ENCODE data around the gene RNF157.
A peak's percentile ranks its signal among the peaks of the same experiment; 100 is the strongest.

Gene RNF157

DNA sequence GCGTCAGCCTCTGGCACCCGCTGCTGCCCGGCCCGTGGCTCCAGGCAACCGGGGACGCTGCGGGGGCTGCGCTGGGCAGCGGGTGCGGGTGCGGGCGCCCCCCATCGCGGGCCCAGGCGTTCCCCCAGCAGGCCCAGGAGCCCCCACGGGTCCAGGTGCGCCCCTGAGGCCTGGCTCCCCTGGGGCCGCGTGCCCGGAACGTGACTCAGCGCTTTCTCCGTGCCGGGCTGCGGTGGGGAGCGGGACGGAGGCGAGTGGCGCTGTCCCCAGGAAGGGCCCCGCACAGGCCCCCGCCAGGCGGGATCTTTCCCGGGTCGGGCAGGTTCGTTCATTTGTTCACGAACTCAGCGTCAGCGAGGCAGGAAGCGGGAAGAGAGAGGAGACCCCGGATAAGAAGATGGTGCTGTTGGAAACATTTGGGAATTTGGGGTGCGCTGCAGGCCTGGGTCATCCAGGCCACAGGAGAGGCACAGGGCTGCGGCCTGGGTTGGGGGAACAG is 118.3 kb downstream of the RNF157 start:
- peak; percentile 33 for DNase-seq

DNA sequence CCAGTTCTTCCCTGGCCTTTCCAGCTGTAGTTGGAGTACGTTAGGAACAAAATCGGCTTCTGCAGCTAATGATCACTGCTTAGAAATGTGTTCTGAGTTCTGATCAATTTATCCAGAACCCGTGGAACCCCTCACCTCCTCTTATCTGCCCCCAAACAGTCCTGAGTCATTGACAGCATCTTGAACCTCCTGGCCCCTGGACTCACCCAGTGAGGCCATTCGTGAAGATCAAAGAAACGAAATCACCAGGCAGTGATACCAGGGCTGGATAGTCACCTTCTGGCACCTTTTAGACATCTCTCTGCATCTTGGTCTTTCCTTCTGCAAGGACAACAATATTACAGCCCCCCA is 119.7 kb downstream of the RNF157 start:
- DNase-seq, result no peak

DNA sequence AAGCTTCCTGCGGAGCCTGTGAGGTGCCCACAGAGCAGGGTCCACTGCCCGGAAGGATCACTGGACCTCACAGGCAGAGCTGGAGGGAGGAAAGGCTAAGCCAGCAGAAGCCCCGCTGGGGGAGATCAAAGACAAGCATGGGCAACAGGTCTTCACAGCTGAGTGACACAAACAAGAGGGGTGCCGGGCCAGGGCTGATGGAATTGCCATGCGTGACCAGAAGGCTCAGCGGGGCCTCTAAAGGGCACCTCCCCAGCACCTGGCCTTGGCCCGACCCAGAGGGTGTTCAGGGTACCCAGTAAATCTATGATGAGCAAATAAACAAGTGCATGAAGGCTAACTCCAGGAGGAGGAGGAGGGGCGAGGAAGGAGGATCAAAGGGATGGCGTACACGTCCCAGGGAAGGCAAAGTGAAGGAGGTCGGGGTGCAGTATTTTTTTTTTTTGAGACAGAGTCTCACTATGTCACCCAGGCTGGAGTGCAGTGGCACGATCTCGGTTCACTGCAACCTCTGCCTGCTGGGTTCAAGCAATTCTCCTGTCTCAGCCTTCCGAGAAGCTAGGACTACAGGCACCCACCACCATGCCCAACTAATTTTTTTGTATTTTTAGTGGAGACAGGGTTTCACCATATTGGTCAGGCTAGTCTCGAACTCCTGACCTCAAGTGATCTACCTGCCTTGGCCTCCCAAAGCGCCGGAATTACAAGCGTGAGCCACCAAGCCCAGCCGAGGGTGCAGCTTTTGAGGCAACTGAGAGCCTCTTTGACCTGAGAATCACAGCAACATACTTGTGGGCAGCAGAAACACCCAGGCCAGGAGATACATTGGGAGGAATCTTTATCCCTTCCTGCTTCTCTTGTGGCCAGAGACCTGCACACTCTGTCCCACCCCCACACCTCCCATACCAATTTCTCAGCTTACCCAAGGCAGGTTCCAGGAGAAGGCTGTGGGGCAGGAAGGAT is 120.6 kb downstream of the RNF157 start:
- DNase-seq, result no peak

DNA sequence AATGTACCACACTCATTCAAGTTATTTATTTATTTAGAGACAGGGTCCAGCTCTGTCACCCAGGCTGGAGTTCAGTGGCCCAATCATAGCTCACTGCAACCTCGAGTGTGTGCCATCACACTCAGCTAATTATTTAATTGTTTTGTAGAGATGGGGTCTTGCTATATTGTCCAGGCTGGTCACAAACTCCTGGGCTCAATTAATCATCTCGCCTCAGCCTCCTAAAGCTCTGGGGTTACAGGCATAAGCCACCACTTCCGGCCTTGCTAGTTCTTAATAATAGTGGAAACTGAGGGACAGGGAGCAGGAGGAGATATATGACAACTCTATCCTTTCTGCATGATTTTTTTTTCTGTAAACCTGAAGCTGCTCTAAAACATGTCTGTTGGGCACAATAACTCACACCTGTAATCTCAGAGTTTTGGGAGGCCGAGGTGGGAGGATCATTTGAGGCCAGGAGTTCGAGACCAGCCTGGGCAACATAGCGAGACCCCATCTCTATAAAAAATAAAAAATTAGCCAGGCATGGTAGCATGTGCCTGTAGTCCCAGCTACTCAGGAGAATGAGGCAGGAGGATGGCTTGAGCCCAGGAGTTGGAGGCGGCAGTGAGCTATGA is 125.0 kb downstream of the RNF157 start:
- DNase-seq, result no peak

DNA sequence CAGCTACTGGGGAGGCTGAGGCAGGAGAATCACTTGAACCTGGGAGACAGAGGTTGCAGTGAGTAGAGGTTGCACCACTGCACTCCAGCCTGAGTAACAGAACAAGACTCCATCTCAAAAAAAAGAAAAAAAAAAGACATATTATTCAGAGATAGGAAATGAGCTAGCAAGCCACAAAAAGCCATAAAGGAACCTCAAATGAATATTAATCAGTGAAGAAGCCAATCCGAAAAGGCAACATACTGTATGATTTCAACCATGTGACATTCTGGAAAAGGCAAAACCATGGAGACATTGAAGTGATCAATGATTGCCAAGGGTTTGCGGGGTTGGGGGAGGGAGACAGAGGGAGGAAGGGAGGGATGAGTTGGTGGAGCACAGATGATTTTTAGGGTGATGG is 128.3 kb downstream of the RNF157 start:
- no peak for DNase-seq

DNA sequence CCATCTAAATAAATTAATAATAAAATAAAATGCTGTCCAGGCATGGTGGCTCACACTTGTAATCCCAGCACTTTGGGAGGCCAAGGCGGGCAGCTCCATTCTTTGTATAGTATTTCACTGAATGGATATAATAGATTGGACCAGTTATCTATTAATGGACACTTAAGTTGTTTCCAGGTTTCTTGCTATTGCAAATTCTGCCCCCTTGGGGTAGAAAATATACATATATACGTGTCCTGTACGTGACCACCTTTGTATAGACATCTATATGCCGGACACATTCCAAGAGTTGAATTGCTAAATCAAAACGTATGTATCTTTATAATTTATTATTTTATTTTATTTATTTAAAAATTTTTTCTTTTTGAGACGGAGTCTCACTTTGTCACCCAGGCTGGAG is 132.8 kb downstream of the RNF157 start:
- DNase-seq, result no peak

DNA sequence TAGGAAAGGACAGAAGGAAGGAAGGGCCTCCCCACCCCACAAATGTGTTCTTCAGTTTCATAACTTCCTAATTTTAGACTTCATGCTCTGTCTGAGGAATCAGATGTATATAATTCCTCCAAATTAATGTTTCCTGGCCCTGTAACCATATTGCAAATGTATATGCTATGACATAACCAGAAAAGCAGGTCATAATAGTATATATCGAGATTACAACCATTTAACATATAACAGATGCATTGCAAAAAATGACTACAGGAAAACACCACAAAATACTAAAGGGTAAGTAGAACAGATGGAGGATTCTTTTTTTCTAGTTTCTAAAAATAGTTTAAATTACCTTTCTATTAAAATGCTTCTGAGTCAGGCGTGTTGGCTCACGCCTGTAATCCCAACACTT is 133.6 kb downstream of the RNF157 start:
- no peak for DNase-seq

DNA sequence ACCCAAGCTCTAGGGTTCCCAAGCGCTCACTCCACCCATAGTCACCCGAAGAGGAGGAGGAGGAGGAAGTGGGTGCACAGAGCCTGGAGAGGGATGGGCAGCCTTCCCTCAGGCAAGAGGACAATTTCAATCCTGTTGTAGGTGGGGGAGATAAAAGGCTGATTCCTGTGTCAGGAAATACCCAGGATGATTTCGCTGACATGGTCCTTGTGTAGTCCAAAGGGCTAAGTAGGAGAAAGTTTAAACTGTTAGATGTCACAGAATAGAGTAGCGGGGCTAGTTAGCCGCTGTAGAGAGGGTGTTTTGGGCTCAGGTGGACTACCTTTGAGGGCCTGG is 135.4 kb downstream of the RNF157 start:
- DNase-seq, result no peak

DNA sequence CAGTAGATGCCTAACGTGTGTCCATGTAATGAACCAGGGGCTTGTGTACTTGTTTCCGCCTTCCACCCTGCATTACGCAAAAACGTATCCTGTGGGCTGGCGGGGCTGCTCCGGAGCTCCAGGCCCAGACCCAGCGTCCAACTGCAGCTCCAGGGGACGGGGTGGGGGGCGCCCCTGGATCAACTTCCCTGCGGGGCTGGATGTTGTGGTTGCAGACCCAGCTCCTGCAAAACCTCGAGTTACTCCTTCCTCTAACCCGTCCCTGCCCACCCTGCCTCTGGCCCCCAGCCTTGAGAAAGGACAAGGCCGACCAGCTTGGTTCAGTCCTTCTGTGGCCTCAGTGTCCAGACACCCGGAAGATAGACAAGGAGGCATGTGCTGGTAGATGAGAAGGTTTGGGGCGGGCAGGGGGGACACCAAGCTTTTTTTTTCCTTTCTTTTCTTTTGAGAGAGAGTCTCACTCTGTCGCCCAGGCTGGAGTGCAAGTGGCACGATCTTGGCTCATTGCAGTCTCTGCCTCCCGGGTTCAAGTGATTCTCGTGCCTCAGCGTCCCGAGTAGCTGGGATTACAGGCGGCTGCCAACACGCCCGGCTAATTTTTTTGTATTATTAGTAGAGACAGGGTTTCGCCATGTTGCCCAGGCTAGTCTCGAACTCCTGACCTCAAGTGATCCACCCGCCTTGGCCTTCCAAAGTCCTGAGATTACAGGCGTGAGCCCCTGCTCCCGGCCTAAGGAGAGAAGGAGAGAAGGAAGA is 136.0 kb downstream of the RNF157 start:
- no peak for DNase-seq

DNA sequence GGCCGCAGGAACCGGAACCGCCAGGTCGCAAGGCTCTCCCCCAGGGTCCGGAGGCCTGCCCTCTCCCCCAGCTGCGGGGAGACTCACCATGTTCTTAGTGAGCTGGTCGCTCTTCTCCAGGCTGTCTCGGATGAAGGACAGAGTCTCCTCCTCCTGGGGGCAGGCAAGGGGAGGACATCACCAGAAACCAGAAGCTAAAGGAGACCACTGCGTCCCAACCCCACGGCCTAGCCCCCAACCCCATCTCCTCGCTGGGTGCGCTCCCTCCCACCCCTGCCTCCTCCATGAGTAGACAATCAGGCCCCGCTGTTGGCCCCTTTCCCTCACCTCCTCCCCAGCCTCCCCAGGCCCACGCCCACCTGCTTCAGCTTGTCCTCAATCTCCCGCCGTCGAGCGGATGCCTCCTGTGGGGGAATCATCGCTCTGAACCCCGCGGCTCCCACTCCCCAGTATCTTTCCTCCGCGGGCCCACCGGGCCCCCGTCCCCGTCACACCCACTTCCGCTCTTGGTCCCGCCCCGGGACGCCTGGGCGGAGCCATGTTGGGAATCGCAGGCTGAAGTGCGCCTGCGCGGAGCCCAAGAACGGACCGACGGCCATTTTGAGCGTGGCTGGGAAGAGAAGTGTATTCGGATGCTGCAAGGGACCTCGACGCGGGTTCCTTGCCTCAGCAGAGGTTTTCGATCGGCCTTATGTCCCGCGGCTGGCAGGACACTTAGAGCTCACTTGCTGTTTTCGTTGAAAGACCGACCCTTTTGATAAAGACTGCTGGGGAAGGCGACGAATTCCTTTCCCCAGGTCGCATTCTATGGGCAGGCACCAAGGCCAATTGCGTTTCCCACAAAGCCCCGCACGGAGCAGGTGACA is 136.8 kb downstream of the RNF157 start, which contains the start of gene EXOC7:
Gene EXOC7 (minus strand): TSS at position 514 of the 866 bp plus-strand sequence. CDS start 95 bp downstream, at position 419.
- peak; percentile 92 for DNase-seq

DNA sequence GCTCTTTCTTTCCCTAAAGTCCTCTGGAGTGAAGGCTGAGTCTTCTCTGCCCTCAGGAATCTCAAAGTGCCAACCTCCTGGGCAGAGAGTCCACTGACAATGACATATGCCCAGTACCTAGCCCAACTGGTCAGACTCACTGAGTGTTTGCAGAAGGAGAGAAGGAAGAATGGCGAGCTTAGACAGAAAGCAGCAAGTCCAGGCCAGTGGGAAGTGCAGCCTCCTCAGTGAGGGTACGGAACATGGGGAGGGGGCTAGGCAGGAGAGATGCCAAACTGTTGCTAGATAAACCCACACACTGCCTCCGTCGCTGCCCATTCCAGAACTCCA is 137.4 kb downstream of the RNF157 start:
- DNase-seq, result no peak

DNA sequence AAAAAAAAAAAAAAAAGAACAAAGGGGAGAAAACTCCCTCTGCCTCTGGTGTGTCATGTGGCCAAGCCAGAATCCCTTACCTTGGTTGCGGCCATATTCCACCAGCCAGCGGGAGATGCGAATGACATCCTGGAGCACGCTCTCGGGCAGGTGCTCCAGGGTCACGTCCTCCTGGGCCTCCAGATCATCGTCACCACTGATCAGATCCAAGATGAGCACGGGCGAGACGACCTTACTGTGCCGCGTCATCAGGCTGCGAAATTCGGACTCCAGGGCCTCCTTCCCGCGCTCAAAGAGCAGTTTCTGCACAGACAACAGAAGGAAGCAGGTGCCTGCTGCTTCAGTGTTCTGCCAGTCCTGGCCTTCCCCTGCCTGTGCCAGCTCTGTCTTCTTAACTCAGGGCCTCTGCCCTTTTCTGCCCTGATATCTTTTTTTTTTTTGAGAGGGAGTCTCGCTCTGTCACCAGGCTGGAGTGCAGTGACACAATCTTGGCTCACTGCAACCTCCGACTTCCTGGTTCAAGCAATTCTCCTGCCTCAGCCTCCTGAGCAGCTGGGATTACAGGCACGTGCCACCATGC is 142.5 kb downstream of the RNF157 start:
- DNase-seq, result no peak

DNA sequence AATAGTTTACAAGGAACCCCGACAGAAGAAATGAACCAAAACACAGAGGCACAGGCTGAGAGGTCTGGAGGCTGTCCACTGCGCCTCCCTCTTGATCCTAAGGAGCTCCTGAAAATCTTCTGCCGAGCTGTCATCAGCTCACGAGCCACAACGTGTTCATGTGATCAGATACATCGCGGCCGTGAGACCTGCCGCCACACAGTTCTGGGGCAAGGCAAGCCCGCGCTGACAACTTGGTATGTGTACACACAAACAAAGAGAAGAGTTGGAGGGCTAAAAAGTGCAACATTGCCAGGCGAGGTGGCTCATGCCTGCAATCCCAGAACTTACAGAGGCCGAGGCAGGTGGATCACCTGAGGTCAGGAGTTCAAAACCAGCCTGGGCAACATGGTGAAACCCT is 144.3 kb downstream of the RNF157 start:
- DNase-seq, result no peak

DNA sequence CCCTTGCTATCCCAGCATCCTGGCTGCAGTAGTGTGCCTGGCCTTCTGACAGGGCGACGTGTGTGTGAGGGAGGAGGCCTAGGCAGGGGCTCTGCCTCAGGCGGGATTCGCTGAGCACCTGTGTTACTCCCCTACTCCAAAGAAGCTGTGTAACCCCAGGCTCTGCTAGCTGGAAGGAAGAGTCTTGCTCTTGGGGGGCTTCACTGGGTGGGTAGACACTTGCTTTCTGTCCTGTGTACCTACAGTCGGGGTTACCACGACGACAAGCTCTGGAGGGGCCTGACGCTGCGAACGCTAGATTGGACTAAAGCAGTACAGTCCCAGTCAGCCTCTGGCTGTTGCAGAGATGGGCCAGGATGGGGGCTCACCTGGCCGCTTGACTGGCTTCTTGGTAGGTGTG is 146.2 kb downstream of the RNF157 start:
- DNase-seq, result no peak

DNA sequence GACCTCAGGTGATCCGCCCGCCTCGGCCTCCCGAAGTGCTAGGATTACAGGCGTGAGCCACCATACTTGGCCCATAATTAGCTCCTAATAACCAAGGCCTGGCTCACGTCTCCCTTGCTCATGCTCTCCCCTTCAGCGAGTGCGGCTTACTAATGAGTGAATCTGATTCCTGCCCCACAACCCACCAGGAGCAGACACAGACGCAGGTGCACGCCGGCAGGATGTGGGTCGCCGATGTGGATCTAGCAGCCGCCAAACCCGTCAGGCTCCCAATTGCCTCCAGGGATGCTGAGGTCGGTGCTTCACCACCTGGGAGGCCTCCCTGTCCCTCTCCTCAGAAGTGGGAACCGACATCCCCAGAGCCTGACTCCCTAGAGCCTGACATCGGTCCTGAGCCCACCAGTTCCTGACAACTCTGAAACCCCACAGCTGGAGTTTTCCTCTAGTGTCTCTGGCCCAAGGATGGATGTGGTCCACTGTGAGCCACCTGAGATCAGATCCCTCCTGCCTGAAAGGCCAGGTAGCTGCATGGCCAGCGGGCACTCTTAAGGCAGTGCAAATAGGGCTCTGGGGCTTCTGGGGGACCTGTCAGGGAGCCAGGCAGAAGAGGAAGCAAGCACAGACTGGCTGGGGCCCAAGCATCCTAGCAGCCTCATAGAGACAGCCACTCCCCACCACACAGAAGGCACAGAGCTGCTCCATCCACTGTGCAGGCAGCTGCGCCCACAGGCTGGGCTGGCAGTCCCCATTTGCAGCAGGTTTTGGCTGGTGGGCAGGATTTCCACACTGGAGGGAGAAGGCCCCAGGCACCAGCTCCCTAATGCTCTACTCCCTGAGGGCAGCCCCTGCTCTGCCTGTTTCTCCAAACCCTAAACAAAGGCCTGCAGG is 147.5 kb downstream of the RNF157 start:
- DNase-seq, result no peak
